Measurements from ENCODE around the gene HERC3.

HERC3 gene

DNA sequence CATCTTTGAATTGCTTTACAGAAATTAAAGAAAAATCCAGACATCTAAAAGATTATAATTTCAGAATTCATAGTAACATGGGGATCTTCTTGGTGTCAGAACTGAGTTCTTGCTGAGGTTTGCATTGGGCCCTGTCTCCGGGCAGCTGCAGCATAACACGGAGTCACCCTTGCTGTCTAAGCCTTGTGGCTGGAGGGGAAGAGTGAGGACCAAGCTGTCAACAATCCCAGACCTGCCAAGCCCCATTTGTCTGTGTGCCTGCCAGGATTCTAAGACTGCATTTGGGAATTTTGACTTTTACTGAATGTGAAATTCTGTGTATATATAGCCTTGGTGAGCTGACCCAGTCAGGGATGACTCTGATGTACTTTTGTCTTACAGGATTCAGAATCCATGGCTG is 130.5 kb downstream of the HERC3 start:
- no peak for DNase-seq

DNA sequence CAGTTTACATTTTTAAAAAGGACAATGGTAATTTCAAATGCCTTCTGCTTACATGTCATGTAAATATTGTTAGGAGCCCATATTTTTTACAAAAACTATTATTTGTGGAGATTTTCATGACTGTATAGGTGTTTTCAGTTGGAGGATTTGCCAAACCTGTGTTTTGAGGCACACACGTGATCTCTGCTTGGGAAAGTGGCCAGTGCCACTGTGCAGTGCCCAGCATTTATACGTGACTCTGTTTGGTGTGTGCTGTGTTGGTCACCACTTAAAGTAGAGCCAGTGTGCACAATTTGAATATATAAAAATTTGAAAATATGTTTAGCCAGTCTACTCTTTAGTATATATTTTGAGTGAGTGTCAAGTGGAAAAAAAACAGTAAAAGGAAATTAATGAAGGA is 132.1 kb downstream of the HERC3 start:
- DNase-seq: no peak

DNA sequence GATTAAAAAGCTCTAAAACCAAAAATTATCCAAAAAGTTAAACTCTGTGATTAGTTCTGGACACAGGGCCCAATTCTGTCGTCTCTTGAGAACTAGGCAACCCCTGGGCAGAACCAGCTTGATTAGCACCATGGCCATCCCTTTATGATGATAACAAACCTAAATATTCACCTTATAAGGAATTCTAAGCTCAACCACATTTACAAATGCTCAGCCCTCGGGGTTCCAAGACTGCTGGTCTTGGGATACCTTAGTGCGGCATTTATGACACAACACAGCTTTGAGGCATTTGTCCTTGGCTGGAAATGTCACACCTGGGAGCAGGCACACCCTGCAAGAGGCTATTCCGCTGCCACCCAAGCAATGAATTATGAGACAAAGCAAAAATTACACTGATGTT is 132.9 kb downstream of the HERC3 start:
- no peak for DNase-seq

DNA sequence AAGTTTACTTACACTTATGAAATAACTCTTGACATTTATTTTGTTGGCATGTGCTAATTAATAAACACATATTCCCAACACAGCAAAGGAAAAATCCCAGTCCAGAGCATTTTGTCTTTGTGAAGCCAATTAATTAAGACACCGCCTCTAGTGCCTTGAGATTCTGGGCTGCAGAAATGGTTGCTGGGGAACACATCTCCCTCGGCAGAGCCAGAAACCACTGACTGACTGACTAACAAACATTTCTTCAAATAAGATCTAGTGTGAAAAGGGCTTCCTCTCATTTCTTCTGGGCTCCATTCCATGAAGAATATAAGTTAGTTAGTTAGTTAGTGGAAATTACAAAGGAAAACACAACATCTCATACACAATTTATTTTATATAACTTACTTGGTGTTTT is 133.7 kb downstream of the HERC3 start:
- no peak for DNase-seq

DNA sequence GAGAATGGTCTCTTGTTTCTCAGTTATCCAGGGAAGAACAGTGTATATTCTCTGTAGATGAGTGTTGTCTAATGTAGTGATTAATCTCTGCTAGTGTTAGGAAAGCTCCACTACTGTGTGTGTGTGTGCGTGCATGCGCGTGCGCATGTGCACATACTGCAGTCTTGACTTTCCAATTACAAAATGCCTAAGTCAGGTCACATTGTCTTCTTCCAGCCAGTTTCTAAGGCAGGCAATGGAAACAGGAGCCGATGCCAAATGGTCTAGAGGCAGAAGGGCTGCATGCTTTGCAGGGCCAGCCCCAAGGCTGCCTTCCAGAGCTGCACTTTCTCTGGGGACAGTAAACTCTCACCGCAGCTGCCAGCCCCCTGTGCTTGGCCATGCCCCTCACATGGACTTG is 135.9 kb downstream of the HERC3 start:
- no peak for DNase-seq

DNA sequence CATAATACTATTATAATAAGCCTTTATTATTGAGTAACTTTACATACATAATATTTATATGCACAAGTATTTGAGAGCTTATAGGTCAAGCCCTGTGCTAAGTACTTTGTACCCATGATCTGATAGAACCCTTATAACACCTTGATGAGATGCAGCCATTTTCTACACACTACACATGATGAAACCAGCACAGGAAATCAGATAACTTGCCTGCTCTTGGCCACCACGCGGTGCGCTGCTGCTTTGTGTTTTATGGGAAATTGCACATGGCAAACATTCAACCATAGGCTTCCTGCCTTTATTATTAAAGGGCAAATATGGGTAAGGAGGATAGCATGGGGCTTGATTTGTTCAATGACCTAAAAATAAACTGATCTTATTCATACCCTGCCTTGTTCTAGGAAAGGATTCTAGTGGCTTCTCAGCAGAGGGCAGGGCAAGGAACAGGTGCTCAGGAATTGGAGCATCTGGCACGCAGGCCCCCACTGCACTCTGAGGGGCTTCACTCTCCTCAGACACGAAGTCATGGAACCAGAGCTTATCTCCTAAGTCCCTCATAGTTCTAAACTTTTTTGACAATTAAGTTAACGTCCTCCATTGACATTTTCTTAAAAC is 137.0 kb downstream of the HERC3 start:
- no peak for DNase-seq

DNA sequence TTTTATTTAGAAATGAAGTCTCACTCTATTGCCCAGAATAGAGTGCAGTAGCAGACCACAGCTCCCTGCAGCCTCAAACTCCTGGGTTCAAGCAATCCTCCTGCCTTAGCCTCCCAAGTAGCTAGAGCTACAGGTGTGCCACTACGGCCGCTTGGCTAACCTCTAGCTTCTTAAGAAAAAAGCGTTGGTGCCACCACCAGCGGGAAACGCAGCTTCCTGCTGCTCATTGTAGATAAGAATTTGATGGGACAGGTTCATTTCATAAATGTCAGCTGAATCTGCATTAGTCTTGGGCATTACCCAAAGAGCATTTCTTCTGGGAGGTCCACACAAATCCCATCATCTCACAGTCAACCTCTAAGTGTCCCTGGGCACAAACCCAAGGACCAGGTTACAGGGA is 138.5 kb downstream of the HERC3 start:
- no peak for DNase-seq

DNA sequence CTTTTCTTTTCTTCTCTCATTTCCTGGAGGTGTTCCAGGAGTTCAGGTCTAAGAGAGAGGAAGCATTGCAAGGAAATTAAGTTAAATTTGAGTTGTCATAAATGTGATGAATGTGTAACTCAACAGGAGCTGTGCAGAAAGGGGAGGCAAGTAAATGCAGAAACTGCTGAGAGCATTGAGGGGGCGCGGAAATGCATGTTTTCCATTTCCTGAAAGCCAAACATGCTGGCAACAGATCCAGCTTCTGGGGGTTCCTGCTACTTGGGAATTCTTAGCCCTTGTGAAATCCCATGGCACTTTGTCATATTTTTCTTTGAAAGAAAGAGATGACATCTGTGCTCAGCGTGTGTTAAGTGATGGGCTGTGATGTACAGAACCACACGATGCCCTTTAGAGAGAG is 139.1 kb downstream of the HERC3 start:
- no peak for DNase-seq

DNA sequence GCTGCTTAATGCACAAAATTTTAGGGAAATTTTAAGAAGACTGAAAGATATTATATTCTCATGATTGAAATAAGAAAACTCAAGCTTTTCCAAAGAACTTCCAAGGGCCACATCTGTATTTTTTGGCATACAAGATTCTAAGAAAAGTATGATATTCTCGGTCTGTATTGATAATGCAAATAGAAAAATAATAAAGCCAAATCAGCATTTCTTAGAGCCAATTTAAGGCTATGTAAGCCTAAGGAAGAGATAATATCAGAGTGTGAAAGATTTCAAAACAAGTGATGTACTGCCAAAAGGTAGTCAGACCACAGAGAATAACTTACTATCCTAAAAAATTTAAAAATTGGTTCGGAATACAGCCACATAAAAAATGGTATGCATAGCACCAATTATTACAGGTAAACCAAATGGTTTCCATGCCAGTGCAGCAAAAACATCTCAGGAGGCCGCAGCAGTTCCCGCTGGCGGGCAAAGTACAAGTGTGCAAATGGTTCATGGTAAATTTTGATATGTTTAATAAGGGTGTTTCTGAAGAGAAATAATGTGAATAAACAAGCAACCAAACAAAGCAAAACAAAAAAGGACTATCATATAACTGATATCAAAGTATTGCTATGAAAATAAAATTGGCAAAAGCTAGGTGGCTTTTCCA is 140.6 kb downstream of the HERC3 start:
- DNase-seq: no peak

DNA sequence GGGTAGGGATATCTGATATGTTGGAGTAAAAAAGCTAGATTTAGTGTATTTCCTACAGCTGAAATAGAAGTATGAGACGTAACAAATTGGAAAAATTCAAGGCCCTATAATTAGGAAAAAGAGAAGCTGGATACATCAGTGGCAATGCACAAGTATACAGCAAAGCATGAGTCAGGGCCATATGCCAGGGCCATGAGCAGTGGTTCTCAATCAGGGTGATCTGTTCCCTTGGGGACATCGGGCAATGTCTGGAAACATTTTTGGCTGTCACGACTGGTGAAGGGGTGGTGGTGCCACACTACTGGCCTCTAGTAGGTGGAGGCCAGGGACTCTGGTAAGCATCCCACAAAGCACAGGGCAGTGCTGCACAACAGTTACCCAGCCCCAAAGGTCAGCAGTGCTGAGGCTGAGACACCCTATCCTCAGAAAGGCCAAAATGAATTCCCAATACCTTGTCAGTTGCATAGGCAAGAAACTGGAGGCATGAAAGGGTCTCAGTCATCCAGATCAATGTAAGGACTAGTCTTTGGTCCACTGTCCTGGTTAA is 142.2 kb downstream of the HERC3 start:
- DNase-seq: no peak

DNA sequence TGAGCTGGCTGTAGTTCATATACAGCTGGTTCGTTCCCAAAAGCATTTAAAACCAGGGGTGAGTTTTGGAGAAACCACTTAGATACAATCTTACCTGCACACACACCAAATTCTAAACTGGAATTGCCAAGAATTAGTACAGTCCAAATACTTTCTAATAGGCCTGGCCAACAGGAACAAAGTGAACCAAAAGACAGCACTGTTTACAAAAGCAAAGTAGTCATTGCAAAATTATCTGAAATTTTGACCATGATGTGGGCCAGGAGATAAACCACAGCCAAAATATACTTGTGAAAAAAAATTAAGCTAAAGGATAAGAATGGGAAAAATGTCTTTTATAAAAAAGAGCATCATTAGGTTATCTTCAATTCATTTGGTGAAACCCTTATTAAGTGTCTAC is 143.3 kb downstream of the HERC3 start:
- DNase-seq: no peak

DNA sequence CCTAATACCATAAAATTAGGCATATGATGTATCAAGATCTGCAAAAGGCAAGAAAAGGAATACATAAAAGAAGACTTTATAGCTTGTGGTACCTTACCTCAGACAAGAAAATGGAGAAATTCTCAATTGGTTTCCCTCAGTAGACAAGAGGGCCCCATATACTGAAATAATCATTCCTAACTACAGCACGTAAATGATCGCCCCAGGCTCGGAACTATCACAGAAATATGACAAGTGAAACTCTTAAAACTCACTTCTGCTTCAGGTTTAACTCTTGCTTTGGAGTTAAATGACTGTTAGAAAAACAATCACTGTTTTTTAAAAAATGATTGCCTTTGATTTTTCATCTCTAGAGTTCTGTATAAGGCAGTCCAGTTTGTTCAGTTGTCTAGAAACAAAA is 144.0 kb downstream of the HERC3 start:
- no peak for DNase-seq

DNA sequence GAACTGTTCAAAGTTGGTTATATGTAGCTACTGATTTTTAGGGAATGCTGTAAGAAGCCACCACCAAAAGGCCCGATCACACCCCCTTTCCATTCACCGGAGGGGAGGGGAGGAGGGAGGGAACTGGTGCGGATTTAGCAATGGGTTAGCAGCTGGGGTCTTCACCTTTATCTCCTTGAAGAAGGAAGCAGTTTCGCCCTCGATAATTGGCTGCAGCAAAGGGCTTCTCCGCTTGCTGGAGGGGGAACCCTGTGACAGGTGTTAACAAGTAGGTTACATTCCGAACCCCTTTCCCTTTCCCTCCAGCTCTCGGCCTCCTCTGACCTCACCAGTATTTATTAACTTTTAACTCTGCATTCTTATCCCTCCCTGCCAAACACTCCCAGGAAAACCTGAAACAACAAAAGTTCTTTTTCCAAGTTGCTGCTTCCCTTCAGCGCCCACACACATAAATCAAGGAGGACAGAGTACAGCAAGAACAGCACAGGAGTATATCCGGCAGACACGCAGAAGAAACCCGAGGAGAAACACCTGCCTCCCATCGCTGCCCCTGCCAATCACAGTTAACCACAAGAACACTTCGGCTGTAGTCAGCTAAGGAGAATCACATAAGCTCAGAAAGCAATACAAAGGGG is 145.1 kb downstream of the HERC3 start:
- peak in 1 of 2 experiments; percentile 35 for DNase-seq

DNA sequence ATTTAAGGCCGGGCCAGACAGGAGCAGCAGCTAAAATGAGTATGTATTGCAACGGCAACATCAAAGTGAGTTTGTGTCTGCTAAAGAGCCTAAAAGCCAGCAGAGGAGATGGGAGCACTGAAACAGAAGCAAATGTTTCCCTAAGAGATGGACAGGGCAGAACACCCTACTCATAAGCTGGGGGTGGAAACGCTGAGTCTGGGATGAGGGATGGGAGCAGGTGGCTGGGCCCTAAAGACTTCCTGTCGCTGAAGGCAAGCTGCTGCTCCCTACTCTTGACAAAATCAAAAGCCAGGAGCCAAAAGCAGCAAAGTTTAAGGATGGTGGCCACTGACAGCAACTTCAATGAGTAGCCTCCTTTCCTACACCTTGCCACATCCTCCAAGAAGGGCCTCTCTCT is 145.9 kb downstream of the HERC3 start:
- no peak for DNase-seq

DNA sequence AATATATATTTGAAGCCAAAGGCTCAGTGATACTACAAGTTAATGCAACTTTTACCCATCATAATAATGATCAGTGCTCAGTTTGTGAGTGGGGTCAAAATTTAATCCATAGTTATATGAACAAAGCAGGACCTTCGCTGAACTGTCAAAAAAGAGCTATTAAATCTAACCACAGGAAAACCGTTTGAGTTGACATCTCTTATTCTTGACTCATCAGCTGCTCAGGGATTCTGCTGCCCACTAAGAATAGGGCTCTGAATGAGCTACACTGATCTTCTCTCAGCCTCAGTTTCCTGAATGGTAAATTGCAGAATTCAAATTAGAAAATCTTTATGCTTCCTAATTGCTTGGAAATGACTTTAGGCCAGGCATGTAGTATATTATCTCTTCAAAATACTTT is 150.3 kb downstream of the HERC3 start:
- no peak for DNase-seq

DNA sequence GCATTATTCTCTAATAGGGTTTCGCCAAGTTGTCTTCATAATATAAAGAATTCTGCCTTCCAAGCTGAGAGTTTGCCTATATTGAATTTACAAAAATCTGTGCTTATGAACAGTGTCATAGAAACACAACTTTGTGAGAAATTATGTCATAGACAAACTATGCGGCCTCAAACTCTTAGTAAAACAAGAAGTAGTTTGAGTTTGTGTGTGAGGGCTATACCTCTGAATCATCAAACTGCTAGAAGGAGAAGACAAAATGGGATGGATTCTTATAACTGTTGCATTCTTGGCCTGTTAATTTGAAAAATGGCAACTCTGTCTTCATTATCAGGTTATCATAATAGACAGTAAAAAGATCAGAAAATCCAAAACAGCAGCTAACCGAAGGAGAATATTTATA is 151.4 kb downstream of the HERC3 start:
- DNase-seq: no peak

DNA sequence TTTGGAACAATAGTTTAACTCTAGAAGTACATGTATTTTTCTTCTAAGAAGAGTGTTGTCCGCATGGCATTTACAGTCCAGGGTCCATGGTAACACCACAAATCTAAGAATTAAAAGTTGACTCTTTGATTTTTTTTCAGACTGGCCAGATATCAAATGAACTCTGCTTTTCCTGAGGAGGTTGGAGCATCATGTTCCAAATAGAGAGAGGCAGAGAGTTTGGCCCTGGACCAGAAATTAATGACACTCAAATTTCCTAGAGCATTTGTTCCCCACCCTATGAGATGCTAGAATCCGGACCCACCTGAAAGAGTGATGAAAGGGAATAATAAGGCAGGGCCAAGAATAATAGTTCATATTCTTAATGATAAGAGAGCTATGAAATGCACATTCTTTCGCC is 152.3 kb downstream of the HERC3 start:
- DNase-seq: no peak

DNA sequence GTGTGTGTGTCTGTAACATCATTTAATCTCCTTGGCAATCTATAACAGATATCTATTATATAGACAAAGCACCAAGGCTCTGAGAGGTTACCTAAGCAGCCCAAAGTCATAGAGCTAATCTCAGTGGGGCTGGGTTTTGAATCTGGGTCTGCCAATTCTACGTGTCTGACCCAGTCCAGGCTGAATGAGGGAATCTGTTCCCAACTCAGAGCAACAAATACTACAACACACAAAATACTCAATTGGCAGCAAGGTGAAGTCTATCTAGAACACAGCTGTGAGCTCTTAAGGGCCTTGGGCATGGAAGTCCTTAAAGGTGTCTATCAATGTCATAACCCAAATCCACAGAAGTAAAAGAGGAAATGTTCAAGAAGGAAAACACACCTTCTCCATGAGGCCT is 152.9 kb downstream of the HERC3 start:
- no peak for DNase-seq

DNA sequence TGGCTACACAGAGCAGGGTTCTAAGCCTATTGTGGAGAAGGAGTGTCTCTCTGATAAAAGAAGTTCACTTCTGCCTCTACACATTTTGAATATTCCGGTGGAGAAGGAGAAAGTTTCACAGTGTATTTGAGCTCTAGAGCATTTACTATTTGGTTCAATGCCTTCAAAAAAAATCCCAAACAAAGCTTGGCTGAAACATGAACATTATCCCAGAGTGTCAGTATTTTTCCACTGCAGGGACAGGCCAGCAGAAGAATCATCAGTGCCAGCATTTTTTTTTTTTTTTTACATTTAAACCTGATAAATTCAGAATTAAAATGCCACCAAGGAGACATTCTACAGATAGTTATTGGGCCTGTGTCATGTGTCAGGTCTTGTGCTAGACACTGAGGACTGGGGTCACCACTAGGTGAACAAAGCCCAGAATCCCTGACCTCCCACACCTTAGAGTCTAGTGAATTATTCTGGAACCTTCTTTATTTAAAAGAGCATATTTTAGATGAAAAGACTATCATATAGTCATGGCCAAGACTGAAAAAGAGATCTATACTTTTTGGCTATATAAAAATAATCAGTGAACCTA is 153.4 kb downstream of the HERC3 start:
- no peak for DNase-seq

DNA sequence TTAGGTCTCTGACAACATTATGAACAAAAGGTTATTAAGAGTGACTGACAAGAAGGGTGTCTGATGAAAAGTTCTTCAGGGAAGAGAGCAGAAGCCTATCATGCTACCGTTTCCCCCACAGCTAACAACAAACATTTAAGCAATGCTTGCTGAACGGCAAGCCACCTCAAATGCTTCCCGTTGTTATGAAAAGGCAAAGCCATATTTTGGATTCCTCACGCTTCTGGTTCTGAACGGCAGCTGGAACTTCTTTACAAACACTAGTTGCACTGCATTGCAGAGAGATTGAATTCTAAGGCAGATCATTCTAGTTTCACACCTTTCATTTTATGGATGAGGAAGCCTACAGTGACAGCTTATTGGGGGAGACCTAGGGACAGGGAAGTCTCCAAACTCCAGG is 153.9 kb downstream of the HERC3 start:
- DNase-seq: no peak

DNA sequence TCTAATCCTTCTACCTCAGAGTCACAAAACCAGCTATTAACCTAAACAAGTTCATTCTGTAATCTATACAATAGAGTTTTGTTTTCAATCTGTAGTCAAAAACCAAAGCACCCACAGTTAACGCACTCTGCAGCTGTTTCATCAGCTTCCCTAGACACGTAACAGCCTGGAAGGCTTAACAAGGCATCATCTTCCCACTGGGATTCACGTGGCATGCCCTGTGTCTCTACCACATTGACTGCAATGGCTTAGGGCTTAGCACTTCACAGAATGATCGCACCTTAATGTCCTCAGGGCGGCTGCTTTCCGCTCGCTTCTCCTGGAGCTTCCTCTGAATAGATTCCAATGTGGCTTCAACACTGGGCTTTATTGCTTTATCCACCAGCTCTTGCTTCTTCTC is 155.1 kb downstream of the HERC3 start:
- DNase-seq: no peak

DNA sequence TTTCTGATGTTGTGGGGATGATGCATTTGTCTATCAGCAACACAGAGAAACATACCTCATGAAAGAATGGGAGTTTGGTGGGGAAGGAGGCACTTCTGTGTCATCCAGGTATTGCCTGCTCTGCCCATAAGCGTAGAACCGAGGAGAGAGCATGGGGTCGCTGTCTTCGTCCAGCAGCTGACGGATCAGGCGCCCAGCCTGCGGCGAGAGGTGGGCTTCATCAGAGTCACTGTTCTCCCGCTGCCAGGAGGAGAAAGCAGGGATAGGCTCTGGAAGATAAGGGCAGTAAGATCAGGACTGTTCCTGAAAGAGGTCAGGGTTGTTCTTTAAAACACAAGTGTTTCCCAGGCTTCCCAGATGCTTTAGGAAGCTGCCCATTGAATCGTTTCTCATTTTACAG is 158.1 kb downstream of the HERC3 start:
- no peak for DNase-seq

DNA sequence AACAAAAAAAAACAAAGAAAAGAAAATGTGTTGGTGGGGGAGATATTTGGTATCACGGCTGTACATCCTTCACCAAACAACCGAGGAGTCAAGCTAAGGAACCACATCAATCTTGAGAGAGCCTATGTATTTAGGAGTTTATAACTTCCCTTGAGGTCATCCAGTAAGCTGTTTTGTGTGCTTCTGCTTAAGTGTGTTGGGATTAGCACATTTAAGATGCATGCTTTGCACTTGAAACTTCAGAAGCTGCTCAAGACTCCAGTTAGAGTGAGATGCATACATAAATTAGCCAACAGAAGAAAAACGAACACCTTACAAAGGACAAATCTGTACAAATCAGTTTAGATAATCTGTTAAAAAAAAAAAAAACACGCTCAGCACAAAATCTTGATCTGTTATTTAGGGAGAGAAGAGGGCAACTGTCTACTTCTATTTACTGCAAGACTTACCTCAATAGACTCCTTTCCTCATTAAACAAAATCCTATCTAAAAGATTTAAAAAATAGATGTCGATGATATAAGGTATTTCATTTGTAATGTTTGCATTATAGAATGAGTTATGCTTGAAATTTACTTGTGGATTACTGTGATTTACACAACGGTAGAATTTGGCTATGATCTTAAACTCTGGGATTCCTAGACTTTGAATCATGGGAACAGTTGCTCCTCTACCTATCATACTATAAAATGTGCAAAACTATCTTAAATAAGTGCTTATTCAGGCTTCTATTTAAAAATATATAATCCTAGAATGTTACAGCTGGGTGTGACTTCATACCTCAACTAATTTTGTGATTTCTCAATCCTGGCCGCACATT is 159.2 kb downstream of the HERC3 start:
- no peak for DNase-seq
